ENCODE measurements around the gene GET4.

DNA sequence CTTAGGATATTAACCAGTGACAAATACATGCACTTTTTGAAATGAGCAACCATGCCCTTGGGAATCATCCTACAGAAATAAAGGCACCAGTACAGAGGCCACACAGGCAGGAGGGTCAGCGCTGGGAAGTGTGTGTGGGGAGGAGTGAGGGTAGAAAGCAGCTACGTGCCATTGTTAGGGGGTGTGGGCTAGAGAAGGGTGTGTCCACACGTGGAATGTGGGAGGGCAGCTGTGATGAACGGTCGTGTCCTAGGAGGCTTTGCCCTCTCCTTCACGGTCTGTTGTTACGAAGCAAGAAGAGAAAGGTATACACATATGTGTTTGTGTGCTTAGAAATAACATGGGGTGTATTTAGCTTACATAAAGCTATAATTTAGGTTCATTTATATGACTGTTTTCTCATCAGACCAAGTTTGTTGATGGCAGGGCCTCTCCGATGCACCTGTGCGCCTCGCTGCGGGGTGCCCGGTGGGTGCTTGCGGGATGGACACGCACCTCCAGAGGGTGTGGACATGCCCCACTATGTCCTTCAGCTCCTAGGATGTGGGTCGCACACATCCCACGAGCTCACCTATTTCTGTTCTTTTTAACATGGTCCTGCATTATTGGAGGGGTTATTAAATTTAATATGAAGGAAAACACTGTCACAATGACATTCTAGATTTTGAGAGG, 16.9 kb upstream of the GET4 start:
- TF ChIP-seq, protein P1, sequence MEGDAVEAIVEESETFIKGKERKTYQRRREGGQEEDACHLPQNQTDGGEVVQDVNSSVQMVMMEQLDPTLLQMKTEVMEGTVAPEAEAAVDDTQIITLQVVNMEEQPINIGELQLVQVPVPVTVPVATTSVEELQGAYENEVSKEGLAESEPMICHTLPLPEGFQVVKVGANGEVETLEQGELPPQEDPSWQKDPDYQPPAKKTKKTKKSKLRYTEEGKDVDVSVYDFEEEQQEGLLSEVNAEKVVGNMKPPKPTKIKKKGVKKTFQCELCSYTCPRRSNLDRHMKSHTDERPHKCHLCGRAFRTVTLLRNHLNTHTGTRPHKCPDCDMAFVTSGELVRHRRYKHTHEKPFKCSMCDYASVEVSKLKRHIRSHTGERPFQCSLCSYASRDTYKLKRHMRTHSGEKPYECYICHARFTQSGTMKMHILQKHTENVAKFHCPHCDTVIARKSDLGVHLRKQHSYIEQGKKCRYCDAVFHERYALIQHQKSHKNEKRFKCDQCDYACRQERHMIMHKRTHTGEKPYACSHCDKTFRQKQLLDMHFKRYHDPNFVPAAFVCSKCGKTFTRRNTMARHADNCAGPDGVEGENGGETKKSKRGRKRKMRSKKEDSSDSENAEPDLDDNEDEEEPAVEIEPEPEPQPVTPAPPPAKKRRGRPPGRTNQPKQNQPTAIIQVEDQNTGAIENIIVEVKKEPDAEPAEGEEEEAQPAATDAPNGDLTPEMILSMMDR (IDR thresholded peaks at IDR 0.05; ENCODE audit: low read depth, low read length, missing input control): no peak
- TF ChIP-seq, protein P2, sequence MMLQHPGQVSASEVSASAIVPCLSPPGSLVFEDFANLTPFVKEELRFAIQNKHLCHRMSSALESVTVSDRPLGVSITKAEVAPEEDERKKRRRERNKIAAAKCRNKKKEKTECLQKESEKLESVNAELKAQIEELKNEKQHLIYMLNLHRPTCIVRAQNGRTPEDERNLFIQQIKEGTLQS (IDR thresholded peaks at IDR 0.05): no peak
- TF ChIP-seq JUND (IDR thresholded peaks at IDR 0.05): no peak
